Body of pancreas (tissue), 4 donors: ENCODE measurements around the gene PPP1R1A. TPM values are rescaled to one million over a fixed set of nuclear protein-coding genes. Genes with fewer than 3 reads are reported as not detected.

Experiments used
- ATAC-seq: fragments of 150-250 bp; one replicate; pipeline ENCODE4 v1.9.1; 2016
- DNase-seq, 4 donors: peaks; one replicate each; pipeline ENCODE4 v3.0.0-alpha.2; 2019
- H3K27ac ChIP-seq, 4 donors: fragments of 200-600 bp; sonication (generic); 1 replicate in 3 of 4; 2 replicates in 1 of 4; pipeline versions ENCODE4 v1.5.1 to v1.6.1; 2016 to 2019; ENCODE audit warnings: mild to moderate bottlenecking in 1 of 4, mixed read lengths in 1 of 4, moderate library complexity in 1 of 4
- H3K27me3 ChIP-seq, 2 donors: fragments of 200-600 bp; sonication (generic); one replicate each; pipeline ENCODE4 v1.6.0; 2016; ENCODE audit warnings: mild to moderate bottlenecking in 1 of 2
- H3K36me3 ChIP-seq, 2 donors: fragments of 200-600 bp; sonication (generic); replicated peaks in 1 of 2; 2 replicates each; pipeline ENCODE4 v1.5.1; 2016; ENCODE audit warnings: low read depth in 2 of 2; ENCODE audit not compliant: insufficient read depth in 1 of 2
- H3K4me1 ChIP-seq: fragments of 200-600 bp; sonication (generic); one replicate; pipeline ENCODE4 v1.6.0; 2016
- H3K4me3 ChIP-seq, 2 donors: fragments of 200-600 bp; sonication (generic); 1 replicate in 1 of 2; 2 replicates in 1 of 2; pipeline ENCODE4 v1.5.1; 2016 to 2019
- H3K9me3 ChIP-seq, 3 donors: fragments of 200-600 bp; sonication (generic); 1 replicate in 2 of 3; 2 replicates in 1 of 3; pipeline ENCODE4 v1.5.1; 2016
- POLR2A ChIP-seq, 3 donors: fragments of 450-650 bp; IDR thresholded peaks; one replicate each; pipeline ENCODE4 v1.6.1; 2016; ENCODE audit warnings: antibody characterized with exemption in 3 of 3, mild to moderate bottlenecking in 2 of 3
- WGBS, 2 donors: methylation state at CpG; one replicate each; pipeline ENCODE4 v1.1.5; 2017; 5-methylcytosine and 5-hydroxymethylcytosine counted together
- intact Hi-C: fragments of 100-400 bp; cut with DNase I; formaldehyde crosslinking; loops from one replicate; pipeline ENCODE4 v1.15.1; 2023
- total RNA-seq, 2 donors: library from RNA; depleted of rRNA; stranded (reverse); fragments of >200 nt; gene quantifications; one replicate each; pipeline ENCODE4 v1.1.0, GENCODE V29; 2016
- TF ChIP-seq, protein P1 (sequence below), 7 experiments: fragments of 450-650 bp in 4 of 7; fragments of 200-600 bp in 3 of 7; sonication (generic) in 3 of 7; IDR thresholded peaks; one replicate each; pipeline ENCODE4 v1.5.1; 2016 to 2019; ENCODE audit warnings: antibody characterized with exemption in 7 of 7

Gene PPP1R1A
- total RNA-seq, 2 donors from 2014 or later = 3.6 to 51.4 TPM

DNA sequence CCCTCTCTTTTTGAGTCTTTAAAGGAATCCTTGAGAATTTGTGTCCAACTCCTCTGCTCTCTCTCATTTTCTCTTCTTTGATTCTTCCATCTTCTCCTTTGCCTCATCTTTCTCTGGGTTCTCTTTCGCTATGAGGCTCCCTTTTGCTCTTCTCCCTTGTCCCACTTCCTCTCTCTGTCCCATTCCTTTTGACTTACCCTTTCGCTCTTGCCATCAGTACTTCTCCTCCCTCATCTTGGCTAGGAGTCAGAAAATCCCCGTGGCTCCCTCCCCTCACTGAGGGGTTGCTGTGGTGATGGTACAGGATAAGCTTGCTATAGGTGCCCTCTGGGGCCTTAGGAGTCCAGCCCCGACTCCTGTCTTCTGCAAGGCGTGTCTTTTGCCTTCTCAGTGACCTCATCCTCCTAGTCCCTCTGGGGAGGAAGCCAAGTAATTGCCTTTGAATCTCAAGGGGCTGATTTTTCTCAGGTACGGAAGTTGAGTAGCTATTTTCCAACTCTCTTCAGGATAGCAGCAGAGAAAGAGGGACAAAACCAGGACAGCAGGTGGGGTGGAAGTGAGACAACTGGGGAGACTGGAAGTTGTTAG, 32.7 kb downstream of the PPP1R1A start:
- WGBS, 2 donors = 51 to 59% methylated on average over 6 of the region's 6 CpGs
- Histone ChIP-seq H3K27ac (no peak overlapping the region), H3K9me3 (no peaks in the 10 kb centered on the region), H3K27me3 (no peaks in the 10 kb centered on the region), H3K4me1 (peaks cover 4% of the 10 kb centered on the region), H3K36me3 (no peaks in the 10 kb centered on the region), H3K4me3 (no peak overlapping the region)
- DNase-seq (no peak), ATAC-seq (no peak)
- intact Hi-C loops = no loop called here
- no peak for TF ChIP-seq POLR2A (IDR thresholded peaks at IDR 0.05)
- TF ChIP-seq, protein P1, sequence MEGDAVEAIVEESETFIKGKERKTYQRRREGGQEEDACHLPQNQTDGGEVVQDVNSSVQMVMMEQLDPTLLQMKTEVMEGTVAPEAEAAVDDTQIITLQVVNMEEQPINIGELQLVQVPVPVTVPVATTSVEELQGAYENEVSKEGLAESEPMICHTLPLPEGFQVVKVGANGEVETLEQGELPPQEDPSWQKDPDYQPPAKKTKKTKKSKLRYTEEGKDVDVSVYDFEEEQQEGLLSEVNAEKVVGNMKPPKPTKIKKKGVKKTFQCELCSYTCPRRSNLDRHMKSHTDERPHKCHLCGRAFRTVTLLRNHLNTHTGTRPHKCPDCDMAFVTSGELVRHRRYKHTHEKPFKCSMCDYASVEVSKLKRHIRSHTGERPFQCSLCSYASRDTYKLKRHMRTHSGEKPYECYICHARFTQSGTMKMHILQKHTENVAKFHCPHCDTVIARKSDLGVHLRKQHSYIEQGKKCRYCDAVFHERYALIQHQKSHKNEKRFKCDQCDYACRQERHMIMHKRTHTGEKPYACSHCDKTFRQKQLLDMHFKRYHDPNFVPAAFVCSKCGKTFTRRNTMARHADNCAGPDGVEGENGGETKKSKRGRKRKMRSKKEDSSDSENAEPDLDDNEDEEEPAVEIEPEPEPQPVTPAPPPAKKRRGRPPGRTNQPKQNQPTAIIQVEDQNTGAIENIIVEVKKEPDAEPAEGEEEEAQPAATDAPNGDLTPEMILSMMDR (IDR thresholded peaks at IDR 0.05) = no peak

DNA sequence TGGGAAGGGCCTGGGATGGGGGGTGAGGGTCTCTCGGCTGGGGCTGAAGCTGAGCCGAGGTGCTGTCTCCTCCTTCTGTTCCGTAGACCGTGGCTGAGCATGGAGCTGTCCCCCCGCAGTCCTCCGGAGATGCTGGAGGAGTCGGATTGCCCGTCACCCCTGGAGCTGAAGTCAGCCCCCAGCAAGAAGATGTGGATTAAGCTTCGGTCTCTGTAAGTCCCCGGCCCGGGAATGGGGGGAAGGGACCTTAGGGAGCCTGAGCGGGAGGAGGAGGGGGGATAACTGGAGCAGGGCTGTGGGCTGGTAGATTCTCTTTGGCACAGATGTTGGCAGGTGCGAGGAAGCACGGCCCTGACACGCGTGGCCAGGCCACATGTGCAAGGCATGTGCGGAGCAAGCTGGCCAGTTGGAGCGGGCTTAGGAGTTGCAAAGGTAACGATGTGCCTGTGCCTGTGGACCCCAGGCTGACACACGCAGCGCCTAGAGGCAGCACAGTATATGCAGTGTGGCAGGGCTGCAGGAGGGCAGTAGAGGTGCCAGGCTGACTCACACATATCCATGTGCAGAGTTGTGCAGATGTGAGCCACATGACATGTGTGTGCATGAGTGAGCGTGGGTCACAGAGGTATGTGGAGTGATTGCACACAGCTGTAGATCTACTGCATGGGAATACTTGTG, 38.5 kb downstream of the PPP1R1A start:
- no peak for ATAC-seq

DNA sequence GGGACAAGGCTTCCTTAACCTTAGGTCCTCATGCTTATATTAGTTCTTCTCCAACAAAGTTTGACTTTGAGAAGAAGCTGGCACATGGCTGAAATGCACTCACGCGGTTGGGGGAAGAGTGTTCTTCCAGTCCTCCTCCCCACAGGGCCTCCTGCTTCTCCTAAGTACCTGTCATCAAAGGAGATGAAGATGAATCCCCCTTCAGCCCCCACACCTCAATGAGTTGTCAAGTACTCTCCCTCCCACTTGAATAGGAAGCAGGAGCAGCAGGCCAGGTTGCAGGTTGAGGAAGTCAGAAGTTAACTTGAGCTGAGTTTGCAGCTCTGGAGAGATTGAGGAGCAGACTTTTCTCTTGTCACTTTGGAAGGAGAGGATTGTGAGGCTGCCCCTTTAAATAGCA, 41.9 kb downstream of the PPP1R1A start:
- Histone ChIP-seq H3K9me3 (no peaks in the 10 kb centered on the region), H3K4me3 (no peak overlapping the region), H3K27me3 (peaks cover 0 to 15% of the 10 kb centered on the region in 2 donors), H3K36me3 (no peaks in the 10 kb centered on the region), H3K4me1 (peaks cover 13% of the 10 kb centered on the region), H3K27ac (no peak overlapping the region)
- intact Hi-C loops = no loop called here
- ATAC-seq = no peak
- TF ChIP-seq POLR2A (IDR thresholded peaks at IDR 0.05) = no peak
- no peak for DNase-seq
- 54 to 67% methylated on average over 2 of the region's 2 CpGs for WGBS, 2 donors

More for the DNA sequence above, 38.5 kb downstream of the PPP1R1A start:
- peaks cover 13% of the 10 kb centered on the region for H3K4me1 ChIP-seq
- H3K27ac ChIP-seq = no peak overlapping the region
- H3K36me3 ChIP-seq = no peaks in the 10 kb centered on the region
- H3K27me3 ChIP-seq = peaks cover 0 to 15% of the 10 kb centered on the region in 2 donors
- no peak for TF ChIP-seq POLR2A (IDR thresholded peaks at IDR 0.05)
- TF ChIP-seq, protein P1 (IDR thresholded peaks at IDR 0.05) = no peak
- no peaks in the 10 kb centered on the region for H3K9me3 ChIP-seq
- peak in 2 of 4 donors; percentile 3 to 13 for DNase-seq
- WGBS, 2 donors = 3% methylated on average over 15 to 22 of the region's 22 CpGs
- intact Hi-C loops = no loop called here
- H3K4me3 ChIP-seq = no peak overlapping the region

DNA sequence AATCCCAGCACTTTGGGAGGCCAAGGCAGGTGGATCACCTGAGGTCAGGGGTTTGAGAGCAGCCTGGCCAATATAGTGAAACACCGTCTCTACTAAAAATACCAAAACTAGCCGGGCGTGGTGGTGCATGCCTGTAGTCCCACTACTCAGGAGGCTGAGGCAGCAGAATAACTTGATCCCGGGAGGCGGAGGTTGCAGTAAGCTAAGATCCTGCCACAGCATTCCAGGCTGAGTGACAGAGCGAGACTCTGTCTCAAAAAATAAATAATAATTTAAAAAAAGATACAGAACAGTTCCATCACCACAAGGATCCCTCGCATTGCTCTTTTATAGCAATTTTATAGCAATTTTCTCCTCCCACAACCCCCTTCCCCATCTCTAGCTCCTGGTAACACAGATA, 43.7 kb downstream of the PPP1R1A start:
- Histone ChIP-seq H3K4me1 (peaks cover 9% of the 10 kb centered on the region), H3K36me3 (no peaks in the 10 kb centered on the region), H3K4me3 (no peak overlapping the region), H3K9me3 (no peaks in the 10 kb centered on the region), H3K27me3 (peaks cover 0 to 10% of the 10 kb centered on the region in 2 donors), H3K27ac (no peak overlapping the region)
- 85 to 90% methylated on average over 7 of the region's 7 CpGs for WGBS, 2 donors
- no peak for TF ChIP-seq POLR2A (IDR thresholded peaks at IDR 0.05)
- TF ChIP-seq, protein P1 (IDR thresholded peaks at IDR 0.05) = no peak
- intact Hi-C loops = no loop called here
- DNase-seq (no peak), ATAC-seq (no peak)

DNA sequence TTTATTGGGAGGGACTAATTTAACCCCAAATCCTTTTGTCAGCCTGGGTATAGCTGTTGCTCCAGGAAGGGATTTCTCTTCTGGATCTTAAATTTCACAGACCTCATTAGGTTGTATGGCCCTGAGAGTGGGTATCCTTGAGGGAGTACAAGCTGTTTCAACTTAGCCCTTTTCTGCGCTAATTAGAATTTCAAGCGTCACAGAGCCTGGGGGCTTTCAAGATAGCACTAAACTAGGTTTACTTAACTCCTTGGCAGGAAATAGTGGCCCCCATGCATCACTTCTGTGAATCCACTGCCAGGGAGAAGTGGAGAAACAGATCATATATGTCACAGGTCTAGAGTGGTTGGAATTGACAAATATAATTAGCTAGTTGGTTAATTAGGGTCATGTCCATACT, 44.9 kb downstream of the PPP1R1A start:
- TF ChIP-seq, protein P1 (IDR thresholded peaks at IDR 0.05) = no peak
- no peak for TF ChIP-seq POLR2A (IDR thresholded peaks at IDR 0.05)
- Histone ChIP-seq H3K4me1 (no peaks in the 10 kb centered on the region), H3K27ac (no peak overlapping the region), H3K27me3 (no peaks in the 10 kb centered on the region), H3K36me3 (no peaks in the 10 kb centered on the region), H3K9me3 (no peaks in the 10 kb centered on the region), H3K4me3 (no peak overlapping the region)
- DNase-seq (no peak), ATAC-seq (no peak)
- WGBS, 2 donors = 76 to 82% methylated on average over 2 of the region's 2 CpGs
- intact Hi-C loops = no loop called here
